Astrocyte of the hippocampus (primary cell): Measurements from ENCODE around the gene PIGZ.
A peak's percentile ranks its signal among the peaks of the same experiment; 100 is the strongest.

ENCODE experiments used
- DNase-seq: peaks from one replicate; pipeline ENCODE4 v3.0.0; 2011; ENCODE audit warnings: low read depth, low spot score

PIGZ gene

DNA sequence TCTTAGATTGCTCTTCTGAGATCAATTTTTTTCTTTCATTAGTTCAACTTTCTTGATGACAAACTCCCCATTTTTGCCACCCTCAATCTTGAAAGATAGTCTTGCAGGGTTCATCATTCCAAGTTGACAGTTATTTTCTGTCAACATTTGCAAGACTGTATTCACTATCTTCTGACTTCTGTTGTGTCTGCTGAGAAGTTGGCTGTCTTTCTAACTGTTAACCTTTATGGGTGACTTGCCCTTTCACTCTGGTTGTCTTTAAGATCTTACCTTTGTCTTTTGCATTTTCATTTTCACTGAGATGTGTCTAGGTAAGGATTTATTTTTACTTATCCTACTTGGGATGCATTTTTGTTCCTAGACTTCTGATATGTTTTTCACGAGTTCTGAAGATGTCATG lies 14.6 kb upstream of the PIGZ start:
- no peak for DNase-seq

DNA sequence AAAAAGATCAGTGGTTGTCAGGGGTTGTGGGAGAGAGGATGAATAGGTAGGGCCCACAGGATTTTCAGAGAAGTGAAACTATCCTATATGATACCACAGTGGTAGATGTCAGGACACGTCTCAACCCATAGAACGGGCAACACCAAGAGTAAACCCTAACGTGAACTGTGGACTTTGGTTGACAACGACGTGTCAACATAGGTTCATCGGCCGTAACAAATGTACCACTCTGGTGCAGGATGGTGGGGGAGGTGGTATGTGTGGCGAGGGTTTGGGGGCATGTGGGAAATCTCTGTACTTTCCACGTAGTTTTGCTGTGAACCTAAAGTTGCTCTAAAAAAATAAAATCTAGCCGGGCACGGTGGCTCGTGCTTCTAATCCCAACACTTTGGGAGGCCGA lies 13.0 kb upstream of the PIGZ start:
- no peak for DNase-seq

DNA sequence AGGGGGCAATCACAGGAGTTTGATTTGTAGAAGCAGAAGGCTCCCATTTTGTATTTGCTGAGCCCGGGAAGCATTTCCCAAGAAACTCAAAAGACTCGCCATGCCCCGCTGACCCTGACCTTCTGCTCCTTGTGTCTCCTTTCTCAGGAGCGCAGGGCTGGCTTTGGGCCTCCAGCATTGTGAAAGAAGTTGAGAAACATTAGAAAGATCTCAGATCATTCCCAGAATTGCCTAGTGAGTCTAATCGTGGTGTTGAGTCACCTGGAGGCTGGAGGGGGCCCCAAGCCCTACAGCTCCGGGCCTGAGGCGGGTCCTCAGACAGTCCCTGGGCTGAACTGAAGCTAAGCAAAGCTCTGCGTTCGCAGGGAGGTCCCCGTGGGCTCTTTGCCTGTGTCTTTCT lies 10.9 kb upstream of the PIGZ start:
- DNase-seq = no peak

DNA sequence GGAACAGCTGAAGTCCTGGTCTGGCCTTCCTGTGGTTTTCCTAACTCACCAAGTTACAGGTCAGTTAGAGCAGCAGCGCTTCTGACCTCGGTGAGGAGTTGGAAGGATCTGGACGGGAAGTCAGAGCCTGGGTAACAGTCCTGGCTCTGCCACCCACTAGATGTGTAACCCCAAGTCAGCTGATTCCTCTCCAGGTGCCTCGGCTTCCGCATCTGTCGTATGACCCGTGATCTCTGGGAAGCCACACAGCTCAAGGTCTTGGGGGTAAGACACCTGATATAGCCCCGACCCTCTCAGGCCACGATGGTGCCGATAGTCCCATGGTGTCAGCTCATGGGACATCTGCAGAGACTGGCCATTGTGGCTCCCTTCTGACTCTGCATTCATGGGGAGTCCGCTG lies 8.3 kb upstream of the PIGZ start:
- DNase-seq = no peak

DNA sequence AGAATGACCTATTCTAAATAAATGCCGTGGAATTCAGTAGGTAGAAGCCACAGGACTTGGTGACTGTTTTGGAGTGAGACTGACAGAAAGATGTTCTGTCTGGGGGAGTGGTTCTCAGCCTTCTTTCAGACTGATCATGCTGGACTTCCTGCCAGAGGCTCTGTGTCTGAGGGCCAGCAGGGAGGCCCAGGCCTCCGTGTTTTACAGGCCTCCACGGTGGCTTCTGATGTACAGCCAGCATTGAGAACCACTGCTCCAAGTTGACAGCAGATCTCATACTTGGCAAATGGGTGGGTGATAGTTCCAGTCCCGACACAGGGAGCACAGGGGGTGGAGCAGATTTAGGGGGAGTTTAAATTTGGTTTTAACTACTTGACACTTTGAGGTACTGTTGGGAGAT lies 6.7 kb upstream of the PIGZ start:
- DNase-seq = no peak

DNA sequence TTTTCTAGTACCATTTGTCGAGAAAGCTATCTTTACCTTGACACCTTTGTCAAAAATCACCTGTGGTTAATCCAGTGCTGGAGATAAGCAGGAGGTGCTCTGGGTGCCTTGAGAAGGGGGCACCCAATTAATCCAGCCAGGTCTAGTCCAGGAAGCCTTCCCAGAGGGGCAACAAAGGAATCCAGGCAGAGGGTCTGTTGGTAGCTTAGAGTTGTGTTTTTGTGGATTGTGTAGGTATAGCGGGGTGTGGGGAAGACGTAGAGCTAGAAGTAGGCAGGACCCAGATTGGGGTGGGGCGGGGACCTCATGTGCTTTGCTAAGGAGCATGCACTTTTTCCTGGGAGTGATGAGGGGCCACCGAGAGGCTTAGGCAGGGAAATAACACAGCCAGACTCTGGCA lies 6.0 kb upstream of the PIGZ start:
- DNase-seq = no peak

DNA sequence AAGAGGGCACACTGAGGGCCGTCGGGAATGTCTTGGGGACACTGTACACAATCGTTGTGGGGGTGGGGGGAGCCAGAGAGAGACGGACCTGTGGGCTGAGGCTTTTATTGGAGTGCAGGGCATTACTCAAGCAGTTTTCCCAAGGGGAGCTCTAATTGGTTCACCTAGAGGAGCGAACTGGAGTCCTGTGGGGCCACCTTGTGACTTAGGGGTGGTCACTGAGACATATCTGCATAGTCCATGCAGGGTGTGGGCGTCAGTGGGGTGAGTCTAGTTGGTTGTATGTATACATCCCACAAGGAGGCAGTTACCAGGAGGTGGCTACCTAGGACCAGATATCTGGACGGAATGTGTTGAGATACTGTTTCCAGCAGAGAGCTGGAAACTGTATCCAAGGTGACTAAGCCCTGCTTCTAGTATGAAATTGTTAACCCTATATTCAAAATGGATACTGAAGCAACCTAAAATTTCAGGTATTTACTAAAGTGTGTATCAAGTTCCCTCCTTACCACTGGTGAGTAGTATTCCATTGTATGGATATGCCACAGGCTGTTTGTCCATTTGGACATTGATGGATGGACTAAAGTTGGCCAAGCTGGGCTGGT lies 2.6 kb upstream of the PIGZ start:
- DNase-seq = no peak

DNA sequence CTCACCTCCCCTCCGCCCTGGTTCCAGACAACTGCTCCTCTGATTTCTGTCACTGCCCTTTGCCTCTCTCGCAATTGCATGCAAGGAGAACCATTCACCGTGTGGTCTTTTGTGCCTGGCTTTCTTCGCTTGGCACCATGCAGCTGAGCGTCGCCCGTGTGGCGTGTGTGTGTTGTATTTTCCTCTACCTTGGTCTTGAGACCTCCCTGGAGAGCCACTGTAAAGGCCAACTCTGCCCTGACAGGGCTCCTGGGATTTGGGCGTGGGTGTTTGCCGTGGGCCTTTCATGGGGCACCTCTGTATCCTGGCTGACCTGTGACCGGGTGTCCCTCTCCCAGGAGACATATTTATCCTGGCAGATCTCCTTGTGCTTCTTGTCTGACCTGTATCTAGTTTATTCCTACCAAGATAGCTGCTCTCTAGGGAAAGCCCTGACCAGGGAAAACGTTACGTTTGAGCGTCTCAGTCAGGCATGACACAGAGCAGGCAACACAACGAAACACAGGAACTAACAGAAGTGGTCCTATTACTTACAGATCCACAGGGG lies 2.0 kb upstream of the PIGZ start:
- DNase-seq = no peak

DNA sequence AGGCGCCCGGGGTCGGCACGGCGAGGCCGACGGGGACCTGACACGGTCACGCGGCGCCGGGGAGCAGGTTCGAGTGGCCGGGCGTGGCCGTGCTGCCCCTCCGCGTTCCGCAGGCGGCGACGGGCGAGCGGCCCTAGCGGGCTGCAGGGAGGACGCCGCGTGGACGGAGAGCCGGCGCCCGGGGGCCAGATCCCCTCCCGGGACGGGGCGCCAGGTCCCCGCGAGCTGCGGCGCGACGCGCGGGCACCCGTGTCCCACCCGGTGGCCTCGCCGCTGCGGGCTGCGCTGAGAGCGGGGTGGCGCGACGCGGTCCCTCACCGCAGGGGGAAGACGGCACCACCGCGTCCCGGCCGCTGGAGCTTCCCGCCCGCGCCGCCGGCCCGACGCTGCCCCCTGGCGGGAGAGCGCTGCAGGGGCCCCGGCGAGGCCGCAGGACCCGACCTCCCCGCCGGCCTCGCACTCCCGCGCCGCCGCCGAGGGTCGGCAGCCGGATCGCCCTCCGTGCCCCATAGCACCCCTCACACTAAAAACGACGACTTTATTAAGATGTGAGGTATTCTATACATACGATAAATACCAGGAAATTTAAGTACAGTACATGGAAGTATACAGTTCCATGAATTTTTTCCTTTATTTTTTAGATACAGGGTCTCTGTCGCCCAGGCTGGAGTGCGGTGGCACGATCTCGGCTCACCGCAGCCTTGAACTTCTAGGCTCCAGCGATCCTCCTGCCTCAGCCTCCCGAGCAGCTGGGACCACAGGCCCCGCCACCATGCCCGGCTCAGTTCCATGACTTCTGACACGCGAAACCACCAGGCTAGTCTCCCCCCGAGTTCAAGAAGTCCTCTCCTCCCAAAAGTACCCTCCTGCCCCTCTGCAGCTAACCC lies 1.3 kb upstream of the PIGZ start:
- peak; percentile 85 for DNase-seq

DNA sequence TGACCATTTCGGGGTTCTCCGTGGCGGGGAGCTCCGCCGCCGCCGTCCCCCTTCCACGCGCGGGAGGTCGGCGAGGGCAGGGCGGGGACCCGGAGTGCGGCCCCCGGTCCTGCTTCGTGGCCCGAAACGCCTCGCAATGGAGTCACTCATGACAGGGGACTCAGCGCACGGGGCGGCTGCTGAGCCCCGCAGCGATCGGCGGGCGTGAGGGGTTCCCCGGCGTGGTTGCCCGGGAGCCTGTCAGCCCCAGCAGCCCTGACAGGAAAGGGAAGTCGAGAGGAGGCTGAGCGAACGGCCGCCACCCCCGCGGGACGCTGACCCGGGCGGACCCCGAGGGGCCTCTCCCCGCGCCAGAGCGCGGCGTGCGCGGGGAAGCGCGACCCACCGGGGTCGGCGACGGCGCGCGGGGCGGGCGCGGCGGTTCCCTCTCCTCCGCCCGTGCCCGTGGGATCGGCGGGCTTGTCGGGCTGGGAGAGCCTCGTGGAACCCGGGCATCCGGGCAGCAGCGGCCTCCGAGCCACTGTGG lies 564 bp upstream of the PIGZ start:
- peak; percentile 51 for DNase-seq

DNA sequence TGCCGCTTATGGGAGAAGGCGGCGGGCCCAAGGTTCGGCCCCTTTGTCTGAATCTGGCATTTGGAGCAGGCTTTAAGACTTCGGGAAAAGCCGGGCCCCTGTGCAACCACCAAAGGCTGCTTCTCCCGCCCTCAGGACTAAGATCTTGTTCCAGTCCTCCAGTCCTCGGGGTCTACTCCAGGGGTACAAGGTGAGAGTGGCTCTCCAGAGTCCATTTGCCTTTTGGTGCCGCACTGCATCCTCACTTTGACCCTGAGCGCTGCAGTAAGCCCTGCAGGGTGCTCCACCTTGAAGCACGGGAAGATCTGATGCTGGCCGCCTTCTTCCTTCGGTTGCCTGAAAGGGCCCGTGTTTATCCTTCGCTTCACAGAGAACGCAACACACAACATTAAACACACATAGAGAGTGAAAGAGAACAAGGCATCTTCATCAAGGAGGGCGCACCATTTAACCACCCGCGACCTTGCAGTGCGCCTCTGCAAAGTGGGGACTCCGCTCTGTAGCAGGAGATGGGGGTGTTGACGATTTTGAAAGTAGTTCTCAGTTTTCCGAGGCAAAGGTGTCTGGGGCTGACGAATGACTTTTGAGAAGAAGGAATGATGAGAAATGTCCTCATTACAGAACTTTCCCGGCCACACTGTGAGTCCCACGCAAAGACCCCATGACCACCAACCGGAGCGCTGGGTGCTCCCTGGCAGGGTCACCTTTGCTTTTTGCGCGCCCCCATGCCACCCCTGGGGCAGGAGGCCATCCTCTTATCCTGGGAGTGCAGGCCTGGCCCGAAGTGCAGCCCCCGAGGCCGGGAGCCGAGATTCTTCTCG lies 1.0 kb downstream of the PIGZ start:
- no peak for DNase-seq

DNA sequence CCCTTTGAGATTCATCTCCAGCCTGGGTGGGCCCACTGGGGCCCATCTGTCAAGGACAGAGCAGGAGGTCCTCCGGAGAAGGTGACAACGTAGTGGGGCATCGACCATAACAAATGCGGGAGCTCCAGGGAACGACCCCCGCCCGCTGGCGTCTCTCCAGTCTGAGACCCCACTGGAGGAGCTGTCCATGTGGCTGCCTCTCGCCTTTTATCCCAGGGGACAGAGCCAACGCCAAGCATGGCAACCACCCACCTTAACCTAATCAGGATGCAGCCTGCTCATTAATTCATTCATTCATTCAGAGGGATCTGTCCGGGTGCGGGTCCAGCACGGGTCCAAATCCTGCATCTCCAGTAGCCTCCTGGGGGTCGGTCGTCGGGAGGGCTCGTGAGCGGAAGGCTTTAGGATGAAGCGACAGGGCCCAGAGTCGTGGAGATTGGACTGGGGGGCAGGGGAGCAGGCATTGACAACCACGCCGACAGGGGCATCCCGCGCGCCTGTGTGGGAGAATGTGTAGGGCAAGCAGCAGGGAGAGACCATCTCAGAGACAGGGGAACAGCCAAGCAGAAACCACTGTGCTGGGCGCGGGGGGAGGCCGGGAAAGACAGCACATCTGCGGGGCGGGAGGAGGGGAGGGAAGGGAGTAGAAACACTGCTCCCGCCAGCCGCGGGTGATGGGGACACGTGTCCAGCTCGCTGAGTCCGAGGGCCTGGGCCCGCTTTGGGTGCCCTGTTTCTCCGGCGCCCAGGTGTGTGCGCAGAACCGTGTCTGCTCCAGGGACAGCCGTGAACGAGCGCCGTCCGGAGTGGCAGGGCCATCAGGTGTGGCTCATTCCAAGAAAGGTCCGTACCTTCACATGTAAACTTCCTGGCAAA lies 1.9 kb downstream of the PIGZ start:
- peak; percentile 45 for DNase-seq

DNA sequence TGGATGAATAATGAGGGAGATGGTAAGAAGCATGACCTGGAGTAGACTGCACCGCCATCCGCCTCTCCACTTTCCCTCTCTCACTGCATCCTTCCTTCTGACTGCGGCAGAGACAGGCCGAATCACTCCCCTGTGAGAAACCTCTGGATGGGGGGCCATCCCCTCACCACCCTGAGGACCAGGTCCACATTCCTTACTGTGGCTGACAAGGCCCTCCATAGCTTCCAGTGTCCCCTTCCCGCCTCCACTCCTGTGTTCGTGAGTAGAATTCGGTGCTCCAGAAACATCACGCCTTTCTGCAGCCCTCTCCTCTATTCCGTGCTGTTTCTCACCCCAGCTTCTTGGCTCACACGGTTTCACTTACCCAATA lies 2.8 kb downstream of the PIGZ start:
- DNase-seq = no peak

DNA sequence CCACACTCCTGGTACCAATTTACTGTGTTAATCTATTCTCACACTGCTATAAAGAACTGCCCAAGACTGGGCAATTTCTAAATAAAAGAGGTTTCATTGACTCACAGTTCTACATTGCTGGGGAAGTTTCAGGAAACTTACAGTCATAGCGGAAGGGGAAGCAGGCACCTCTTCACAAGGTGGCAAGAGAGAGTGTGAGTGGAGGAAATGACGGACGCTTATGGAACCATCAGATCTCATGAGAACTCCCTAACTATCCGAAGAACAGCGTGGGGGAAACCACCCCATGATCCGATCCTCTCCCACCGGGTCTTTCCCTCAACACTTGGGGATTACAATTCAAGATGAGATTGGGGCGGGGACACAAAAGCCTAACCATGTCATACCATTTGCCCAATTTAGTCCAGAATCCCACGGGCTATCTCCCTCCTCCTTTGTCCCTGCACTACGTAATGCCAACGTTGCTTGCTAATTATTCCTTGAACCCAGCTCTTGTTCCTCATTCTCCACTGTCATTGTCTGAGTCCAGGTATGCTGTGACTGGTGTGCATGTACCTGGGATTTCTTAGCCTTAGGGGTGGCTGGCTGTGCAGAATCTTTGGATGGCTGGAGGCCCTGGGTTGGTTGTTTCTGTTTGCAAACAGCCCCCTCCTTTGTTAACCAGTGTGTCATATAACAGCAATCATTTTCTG lies 3.4 kb downstream of the PIGZ start:
- no peak for DNase-seq

DNA sequence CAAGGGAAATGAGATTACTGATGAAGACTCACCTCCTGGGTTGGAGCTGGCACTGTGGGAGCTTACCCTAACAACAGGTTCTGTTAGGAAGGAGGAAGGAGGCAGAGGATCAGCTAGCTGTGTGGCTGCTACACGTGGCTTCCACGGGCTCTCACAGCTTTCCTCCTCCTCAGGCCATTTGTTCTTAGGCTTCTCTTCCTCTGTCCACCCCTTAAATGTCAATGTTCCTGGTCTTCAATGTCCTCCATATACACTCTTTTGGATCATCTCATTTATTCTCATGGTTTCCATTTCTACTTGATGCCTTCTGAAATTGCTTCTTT lies 5.0 kb downstream of the PIGZ start:
- no peak for DNase-seq

DNA sequence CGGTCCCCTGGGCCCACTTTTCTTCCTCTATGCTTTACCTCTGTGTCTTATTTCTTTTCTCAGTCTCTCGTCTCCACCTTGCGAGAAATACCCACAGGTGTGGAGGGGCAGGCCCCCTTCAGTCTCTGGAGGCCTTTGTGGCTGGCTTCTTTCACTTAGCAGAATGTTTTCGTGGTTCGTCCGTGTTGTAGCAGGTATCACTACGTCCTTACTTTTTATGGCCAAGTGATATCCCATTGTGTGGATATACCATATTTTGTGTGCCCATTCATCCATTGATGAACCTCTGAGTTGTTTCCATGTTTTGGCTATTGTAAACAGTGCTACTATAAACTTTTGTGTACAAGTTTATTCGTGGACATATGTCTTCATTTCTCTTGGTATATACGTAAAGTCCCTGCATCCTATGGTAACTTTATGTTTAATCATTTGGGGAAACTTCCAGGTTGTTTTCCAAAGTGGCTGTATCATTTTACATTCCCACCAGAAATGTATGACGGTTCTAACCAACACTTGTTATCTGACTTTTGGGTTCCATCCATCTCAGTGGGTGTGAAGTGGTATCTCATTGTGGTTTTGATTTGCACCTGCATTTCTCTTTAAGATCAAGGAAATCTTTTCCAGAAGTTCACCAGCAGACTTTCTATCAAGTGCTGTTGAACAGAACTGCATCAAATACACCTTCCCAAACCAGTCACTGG lies 5.6 kb downstream of the PIGZ start:
- no peak for DNase-seq

DNA sequence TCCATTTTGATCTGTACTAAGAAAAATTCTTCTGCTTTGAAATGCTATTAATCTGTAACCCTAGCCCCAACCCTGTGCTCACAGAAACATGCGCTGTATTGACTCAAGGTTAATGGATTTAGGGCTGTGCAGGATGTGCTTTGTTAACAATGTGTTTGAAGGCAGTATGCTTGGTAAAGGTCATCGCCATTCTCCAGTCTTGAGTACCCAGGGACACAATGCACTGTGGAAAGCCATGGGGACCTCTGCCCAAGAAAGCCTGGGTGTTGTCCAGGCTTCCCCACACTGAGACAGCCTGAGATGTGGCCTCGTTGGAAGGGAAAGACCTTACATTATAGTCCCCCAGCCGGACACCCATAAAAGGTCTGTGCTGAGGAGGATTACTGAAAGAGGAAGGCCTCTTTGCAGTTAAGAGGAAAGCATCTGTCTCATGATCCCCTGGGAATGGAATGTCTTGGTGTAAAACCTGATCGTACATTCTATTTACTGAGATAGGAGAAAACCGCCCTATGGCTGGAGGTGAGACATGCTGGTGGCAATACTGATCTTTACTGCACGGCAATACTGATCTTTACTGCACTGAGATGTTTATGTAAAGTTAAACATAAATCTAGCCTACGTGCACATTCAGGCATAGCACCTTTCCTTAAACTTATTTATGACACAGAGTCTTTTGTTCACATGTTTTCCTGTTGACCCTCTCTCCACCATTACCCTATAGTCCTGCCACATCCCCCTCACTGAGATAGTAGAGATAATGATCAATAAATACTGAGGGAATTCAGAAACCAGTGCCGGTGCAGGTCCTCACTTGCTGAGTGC lies 6.3 kb downstream of the PIGZ start:
- DNase-seq = no peak

DNA sequence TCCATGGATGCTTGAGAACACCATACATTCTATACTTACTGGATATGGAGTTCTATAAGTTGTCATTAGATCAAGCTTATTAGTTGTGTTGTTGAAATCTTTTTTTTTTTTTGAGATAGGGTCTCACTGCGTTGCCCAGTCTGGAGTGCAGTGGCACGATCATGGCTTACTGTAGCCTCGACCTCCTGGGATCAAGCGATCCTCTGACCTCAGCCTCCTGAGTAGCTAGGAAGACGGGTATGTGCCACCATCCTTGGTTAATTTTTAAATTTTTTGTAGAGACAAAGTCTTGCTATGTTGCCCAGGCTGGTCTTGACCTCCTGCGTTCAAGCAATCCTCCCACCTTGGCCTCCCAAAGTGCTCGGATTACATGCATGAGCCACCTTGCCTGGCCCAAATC lies 13.8 kb downstream of the PIGZ start:
- no peak for DNase-seq

DNA sequence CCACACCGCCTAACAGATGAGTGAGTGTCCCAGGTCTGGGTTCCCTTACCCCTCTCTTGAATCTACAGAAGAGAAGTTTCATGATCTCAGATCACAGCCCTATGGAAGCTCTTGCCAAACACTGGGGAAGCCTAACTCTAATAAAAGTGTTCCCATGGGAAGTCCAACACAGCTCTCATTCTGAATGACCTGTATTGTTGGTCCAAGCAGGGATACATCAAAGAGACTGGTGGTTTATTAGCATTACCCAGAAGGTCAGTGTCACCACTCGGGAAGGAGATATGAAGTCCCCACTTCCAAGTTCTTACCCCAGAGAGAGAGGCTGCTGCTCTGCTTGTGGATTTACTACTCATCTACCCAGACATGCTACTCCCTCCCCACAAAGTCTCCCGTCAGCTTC lies 17.3 kb downstream of the PIGZ start:
- no peak for DNase-seq
